Measurements from ENCODE around the gene ATP12A. TPM values are rescaled to one million over a fixed set of nuclear protein-coding genes. Genes with fewer than 3 reads are reported as not detected.

ATP12A gene
- total RNA-seq, 4 donors from 2014 or later, result not detected

DNA sequence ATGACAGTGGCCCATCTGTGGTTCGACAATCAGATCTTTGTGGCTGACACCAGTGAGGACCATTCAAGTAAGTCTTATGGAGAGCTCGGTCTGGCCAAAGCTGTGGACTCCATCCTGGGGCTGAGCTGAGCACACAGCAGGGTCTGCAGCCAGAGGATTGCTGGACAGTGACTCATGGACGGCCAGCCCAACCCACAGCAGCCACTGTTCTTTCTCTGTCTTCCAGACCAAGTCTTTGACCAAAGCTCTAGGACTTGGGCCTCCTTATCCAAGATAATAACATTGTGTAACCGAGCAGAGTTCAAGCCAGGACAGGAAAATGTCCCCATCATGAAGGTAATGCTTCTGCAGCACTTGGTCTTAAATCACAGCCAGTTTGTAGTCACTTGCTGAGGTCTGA lies 12.4 kb downstream of the ATP12A start:
- in situ Hi-C loops (cut with MboI; ENCODE audit: low sequenced_read_pairs in 4 of 4), result loop anchor here in 2 of 4 donors (25.0 kb wide), 1 partner anchor 295 kb away; no protein-coding TSS in a partner anchor

DNA sequence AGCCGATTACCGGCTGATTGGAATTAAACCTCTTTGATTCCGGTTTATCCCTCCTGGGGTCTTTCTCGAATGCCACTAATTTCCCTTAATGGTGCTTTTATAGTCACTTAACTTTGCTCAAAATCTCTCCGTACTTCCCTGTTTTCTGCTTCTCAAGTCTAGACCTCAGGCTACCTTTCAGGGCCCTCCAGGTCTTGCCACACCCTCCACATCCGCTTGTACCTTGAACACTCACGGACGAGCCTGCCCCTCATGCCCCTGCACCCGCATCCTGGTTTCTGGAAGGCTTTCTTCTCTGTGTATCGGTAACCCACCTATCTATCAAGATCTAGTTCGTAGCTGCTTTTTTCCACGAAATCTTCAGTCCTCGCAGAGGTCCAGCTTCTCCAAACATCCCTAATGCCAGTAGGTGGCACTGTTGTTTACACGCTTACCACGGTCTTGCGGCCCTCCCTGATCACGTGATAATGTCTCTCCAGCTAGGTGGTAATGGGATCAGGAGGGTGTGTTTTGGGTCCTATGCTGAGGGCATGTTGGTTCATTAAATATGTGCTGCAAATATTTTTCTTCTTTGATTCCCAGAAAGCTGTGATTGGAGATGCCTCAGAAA lies 13.8 kb downstream of the ATP12A start:
- ATAC-seq, result peak; percentile 47 to 72

More for the DNA sequence above, 12.4 kb downstream of the ATP12A start:
- H3K4me1 ChIP-seq, result no peaks in the 10 kb centered on the region
- H3K9me3 ChIP-seq, result no peaks in the 10 kb centered on the region
- H3K27ac ChIP-seq, result no peak overlapping the region
- intact Hi-C loops (cut with DNase I; ENCODE audit: low total_unique reads), result no loop called here
- H3K36me3 ChIP-seq, result no peaks in the 10 kb centered on the region
- no peak overlapping the region for H3K4me3 ChIP-seq
- TF ChIP-seq, protein P1, sequence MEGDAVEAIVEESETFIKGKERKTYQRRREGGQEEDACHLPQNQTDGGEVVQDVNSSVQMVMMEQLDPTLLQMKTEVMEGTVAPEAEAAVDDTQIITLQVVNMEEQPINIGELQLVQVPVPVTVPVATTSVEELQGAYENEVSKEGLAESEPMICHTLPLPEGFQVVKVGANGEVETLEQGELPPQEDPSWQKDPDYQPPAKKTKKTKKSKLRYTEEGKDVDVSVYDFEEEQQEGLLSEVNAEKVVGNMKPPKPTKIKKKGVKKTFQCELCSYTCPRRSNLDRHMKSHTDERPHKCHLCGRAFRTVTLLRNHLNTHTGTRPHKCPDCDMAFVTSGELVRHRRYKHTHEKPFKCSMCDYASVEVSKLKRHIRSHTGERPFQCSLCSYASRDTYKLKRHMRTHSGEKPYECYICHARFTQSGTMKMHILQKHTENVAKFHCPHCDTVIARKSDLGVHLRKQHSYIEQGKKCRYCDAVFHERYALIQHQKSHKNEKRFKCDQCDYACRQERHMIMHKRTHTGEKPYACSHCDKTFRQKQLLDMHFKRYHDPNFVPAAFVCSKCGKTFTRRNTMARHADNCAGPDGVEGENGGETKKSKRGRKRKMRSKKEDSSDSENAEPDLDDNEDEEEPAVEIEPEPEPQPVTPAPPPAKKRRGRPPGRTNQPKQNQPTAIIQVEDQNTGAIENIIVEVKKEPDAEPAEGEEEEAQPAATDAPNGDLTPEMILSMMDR (IDR thresholded peaks at IDR 0.05 in 4 of 5, conservative IDR thresholded peaks at IDR 0.05 in 1 of 5), result no peak
- no peak for TF ChIP-seq POLR2A (IDR thresholded peaks at IDR 0.05)
- H3K27me3 ChIP-seq, result peaks cover 0 to 8% (median 0%) of the 10 kb centered on the region in 3 donors
- no peak for DNase-seq
- ATAC-seq, result no peak

DNA sequence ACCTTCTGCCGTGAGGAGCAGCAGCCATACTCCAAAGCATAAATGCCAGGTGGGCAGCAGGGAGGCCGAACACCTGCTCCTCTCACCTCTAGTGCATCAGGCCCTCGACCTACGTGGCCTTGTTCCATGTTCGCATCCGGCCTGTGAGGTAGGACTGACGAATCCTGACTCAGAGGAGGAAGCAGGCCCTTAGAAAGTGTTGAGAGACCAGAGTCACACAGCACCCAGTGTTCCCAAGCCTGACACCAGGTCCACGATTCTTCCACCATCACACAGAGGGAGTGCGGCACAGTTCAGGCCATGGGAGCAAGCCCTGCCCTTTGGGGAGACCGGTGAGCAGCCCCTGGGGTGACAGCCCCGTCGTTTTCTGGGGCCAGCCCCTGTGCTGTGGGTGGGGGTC lies 14.7 kb downstream of the ATP12A start:
- H3K27me3 ChIP-seq, result peaks cover 0 to 4% (median 0%) of the 10 kb centered on the region in 3 donors
- TF ChIP-seq, protein P1 (IDR thresholded peaks at IDR 0.05 in 4 of 5, conservative IDR thresholded peaks at IDR 0.05 in 1 of 5), result no peak
- TF ChIP-seq POLR2A (IDR thresholded peaks at IDR 0.05), result no peak
- ATAC-seq (no peak), DNase-seq (no peak)
- H3K9me3 ChIP-seq, result no peaks in the 10 kb centered on the region
- no peak overlapping the region for H3K27ac ChIP-seq
- intact Hi-C loops (cut with DNase I; ENCODE audit: low total_unique reads) (loop anchor here (1.0 kb wide), 1 partner anchor 32 kb away; no protein-coding TSS in a partner anchor), in situ Hi-C loops (cut with MboI; ENCODE audit: low sequenced_read_pairs in 4 of 4) (loop anchor here in 2 of 4 donors (25.0 kb wide), 1 partner anchor 292 kb away; no protein-coding TSS in a partner anchor)
- no peak overlapping the region for H3K4me3 ChIP-seq
- no peaks in the 10 kb centered on the region for H3K36me3 ChIP-seq
- H3K4me1 ChIP-seq, result no peaks in the 10 kb centered on the region

More for the DNA sequence above, 13.8 kb downstream of the ATP12A start:
- Histone ChIP-seq H3K27me3 (peaks cover 0 to 4% (median 0%) of the 10 kb centered on the region in 3 donors), H3K27ac (no peak overlapping the region), H3K4me1 (no peaks in the 10 kb centered on the region), H3K4me3 (no peak overlapping the region), H3K36me3 (no peaks in the 10 kb centered on the region), H3K9me3 (no peaks in the 10 kb centered on the region)
- intact Hi-C loops (cut with DNase I; ENCODE audit: low total_unique reads), result loop anchor here (1.0 kb wide), 1 partner anchor 33 kb away; no protein-coding TSS in a partner anchor
- in situ Hi-C loops (cut with MboI; ENCODE audit: low sequenced_read_pairs in 4 of 4), result loop anchor here in 2 of 4 donors (25.0 kb wide), 1 partner anchor 293 kb away; no protein-coding TSS in a partner anchor
- DNase-seq, result peak in 1 of 2 donors; percentile 22
- TF ChIP-seq POLR2A (IDR thresholded peaks at IDR 0.05), result no peak
- TF ChIP-seq, protein P1 (IDR thresholded peaks at IDR 0.05 in 4 of 5, conservative IDR thresholded peaks at IDR 0.05 in 1 of 5), result peak; percentile 24 to 64 (median 50)

DNA sequence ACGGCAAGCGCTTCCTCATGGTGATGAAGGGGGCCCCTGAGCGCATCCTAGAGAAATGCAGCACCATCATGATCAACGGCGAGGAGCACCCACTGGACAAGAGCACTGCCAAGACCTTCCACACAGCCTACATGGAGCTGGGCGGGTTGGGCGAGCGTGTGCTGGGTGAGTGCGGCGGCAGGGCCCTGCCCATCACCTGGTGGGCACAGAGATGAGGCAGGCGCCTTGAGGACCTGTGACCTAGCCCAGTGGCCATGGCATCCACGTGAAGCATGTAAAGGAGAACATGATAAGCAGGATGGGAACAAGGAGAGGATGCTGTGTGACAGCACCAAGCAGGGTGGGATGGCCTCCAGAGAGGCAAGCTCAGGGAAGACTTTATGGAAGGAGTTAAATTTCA lies 18.5 kb downstream of the ATP12A start:
- intact Hi-C loops (cut with DNase I; ENCODE audit: low total_unique reads), result no loop called here

More for the DNA sequence above, 18.5 kb downstream of the ATP12A start:
- no peak for TF ChIP-seq POLR2A (IDR thresholded peaks at IDR 0.05)
- TF ChIP-seq, protein P1 (IDR thresholded peaks at IDR 0.05 in 4 of 5, conservative IDR thresholded peaks at IDR 0.05 in 1 of 5), result no peak
- H3K9me3 ChIP-seq, result no peaks in the 10 kb centered on the region
- H3K36me3 ChIP-seq, result no peaks in the 10 kb centered on the region
- no peak overlapping the region for H3K4me3 ChIP-seq
- in situ Hi-C loops (cut with MboI; ENCODE audit: low sequenced_read_pairs in 4 of 4), result loop anchor here in 2 of 4 donors (25.0 kb wide), 1 partner anchor 289 kb away; no protein-coding TSS in a partner anchor
- H3K4me1 ChIP-seq, result no peaks in the 10 kb centered on the region
- no peak overlapping the region for H3K27ac ChIP-seq
- H3K27me3 ChIP-seq, result no peaks in the 10 kb centered on the region
- DNase-seq (no peak), ATAC-seq (no peak)

All from gastrocnemius medialis (tissue), 4 donors.